Panc1 (cell line): ENCODE measurements around the gene PDE4C. TPM values are rescaled to one million over a fixed set of nuclear protein-coding genes. Genes with fewer than 3 reads are reported as not detected.
"Not testable (repeated sequence)": the region's sequence is repeated elsewhere in the genome, so short reads cannot be mapped to it uniquely, and the experiment has no call there.

Source experiments
- ATAC-seq: fragments of 200-7000 bp; cut with Tn5 transposase; 2 replicates; pipeline ENCODE4 v1.9.1; 2020; ENCODE audit warnings: mild to moderate bottlenecking, moderate library complexity
- BruUV-seq: library from RNA; stranded (reverse); fragments of 400-500 nt; replicated peaks from 2 replicates; lab custom pipeline; 2021; lab: Mats Ljungman, UMichigan
- CTCF ChIA-PET: fragments of 300-600 bp; sonication (Branson Sonifier 250); formaldehyde crosslinking; loops from one replicate; lab custom pipeline; 2022; ENCODE audit warnings: antibody characterized with exemption; lab: Charles Lee
- POLR2A ChIA-PET: fragments of 300-600 bp; sonication (Branson Sonifier 250); formaldehyde crosslinking; loops from one replicate; lab custom pipeline; 2022; ENCODE audit warnings: antibody characterized with exemption; lab: Charles Lee
- DNase-seq: peaks from one replicate; pipeline ENCODE4 v3.0.0-alpha.2; 2010; ENCODE audit warnings: low read depth, low spot score
- H3K27ac ChIP-seq: 2 replicates; pipeline ENCODE4 v1.5.1; 2011; ENCODE audit warnings: mild to moderate bottlenecking, low read length, inconsistent platforms
- H3K27me3 ChIP-seq: fragments of 200-500 bp; sonication (Bioruptor generic); 2 replicates; pipeline ENCODE4 v1.6.0; 2014; ENCODE audit warnings: low read length, inconsistent platforms; ENCODE audit not compliant: control insufficient read depth, insufficient read depth
- H3K36me3 ChIP-seq: fragments of 200-500 bp; sonication (Bioruptor generic); 2 replicates; pipeline ENCODE4 v1.5.1; 2014; ENCODE audit warnings: inconsistent platforms, mild to moderate bottlenecking, low read length, moderate library complexity; ENCODE audit not compliant: control insufficient read depth, insufficient read depth
- H3K4me1 ChIP-seq: 2 replicates; pipeline ENCODE4 v1.5.1; 2011; ENCODE audit warnings: inconsistent platforms, mild to moderate bottlenecking, low read length, moderate library complexity; ENCODE audit not compliant: control insufficient read depth, insufficient read depth
- H3K4me3 ChIP-seq, 2 experiments: 2 replicates each; pipeline ENCODE4 v1.5.1; 2011 to 2012; ENCODE audit warnings: low read depth in 2 of 2, low read length in 2 of 2, mild to moderate bottlenecking in 2 of 2, inconsistent platforms in 1 of 2, moderate library complexity in 1 of 2
- H3K9me3 ChIP-seq: fragments of 200-500 bp; sonication (Bioruptor generic); 2 replicates; pipeline ENCODE4 v1.5.1; 2014; ENCODE audit warnings: low read depth, mild to moderate bottlenecking, inconsistent platforms, low read length, moderate library complexity; ENCODE audit not compliant: control insufficient read depth, insufficient read depth
- CTCF ChIP-seq: fragments of 450-650 bp; IDR thresholded peaks from 2 replicates; pipeline ENCODE4 v1.5.1; 2017; ENCODE audit warnings: mild to moderate bottlenecking
- POLR2AphosphoS5 ChIP-seq: IDR thresholded peaks from 2 replicates; pipeline ENCODE4 v1.6.1; 2012; ENCODE audit warnings: mild to moderate bottlenecking, low read depth, low read length, moderate library complexity
- SIN3A ChIP-seq: IDR thresholded peaks from 2 replicates; pipeline ENCODE4 v1.6.1; 2012; ENCODE audit warnings: low read depth, mild to moderate bottlenecking, low read length, moderate library complexity, borderline replicate concordance; ENCODE audit not compliant: insufficient read depth
- TCF7L2 ChIP-seq: IDR thresholded peaks from 2 replicates; pipeline ENCODE4 v1.6.1; 2011; ENCODE audit warnings: mild to moderate bottlenecking, low read depth, low read length, inconsistent platforms
- in situ Hi-C: cut with HindIII; loops from 2 replicates; pipeline ENCODE4 v1.10.0; 2016; ENCODE audit warnings: low sequenced_read_pairs, low pct_unique_long_range_greater_than_20kb
- intact Hi-C: fragments of 100-400 bp; cut with micrococcal nuclease; formaldehyde crosslinking; loops from one replicate; pipeline ENCODE4 v1.10.0; 2022; ENCODE audit not compliant: unreplicated experiment
- total RNA-seq: library from RNA; stranded (reverse); gene quantifications from one replicate; pipeline ENCODE4 v1.2.1, GENCODE V29; 2021; ENCODE audit not compliant: unreplicated experiment
- TF ChIP-seq, protein P1 (sequence below), 2 experiments: IDR thresholded peaks; 2 replicates each; pipeline ENCODE4 v1.6.1; 2011 to 2012; ENCODE audit warnings: low read depth in 2 of 2, control low read depth in 1 of 2, low read length in 1 of 2, mild to moderate bottlenecking in 1 of 2, moderate library complexity in 1 of 2; ENCODE audit not compliant: insufficient read depth in 1 of 2

The PDE4C gene
- total RNA-seq, 1 experiment from 2014 or later: 0.98 TPM

GRCh38 chr19:18211683-18212082, 14.6 kb downstream of the PDE4C start:
- POLR2A ChIA-PET: interaction anchor here (0.6 kb wide), 1 partner anchor 14 kb away, joined by 4 read pairs; no protein-coding TSS in a partner anchor
- no peak for ATAC-seq
- Histone ChIP-seq H3K9me3 (no peaks in the 10 kb centered on the region), H3K27me3 (no peaks in the 10 kb centered on the region), H3K4me3 (no peak overlapping the region), H3K4me1 (no peaks in the 10 kb centered on the region), H3K36me3 (no peaks in the 10 kb centered on the region), H3K27ac (no peak overlapping the region)
- intact Hi-C loops: no loop called here
- no TSS peak for BruUV-seq
- in situ Hi-C loops: no loop called here
- TF ChIP-seq, protein P1, sequence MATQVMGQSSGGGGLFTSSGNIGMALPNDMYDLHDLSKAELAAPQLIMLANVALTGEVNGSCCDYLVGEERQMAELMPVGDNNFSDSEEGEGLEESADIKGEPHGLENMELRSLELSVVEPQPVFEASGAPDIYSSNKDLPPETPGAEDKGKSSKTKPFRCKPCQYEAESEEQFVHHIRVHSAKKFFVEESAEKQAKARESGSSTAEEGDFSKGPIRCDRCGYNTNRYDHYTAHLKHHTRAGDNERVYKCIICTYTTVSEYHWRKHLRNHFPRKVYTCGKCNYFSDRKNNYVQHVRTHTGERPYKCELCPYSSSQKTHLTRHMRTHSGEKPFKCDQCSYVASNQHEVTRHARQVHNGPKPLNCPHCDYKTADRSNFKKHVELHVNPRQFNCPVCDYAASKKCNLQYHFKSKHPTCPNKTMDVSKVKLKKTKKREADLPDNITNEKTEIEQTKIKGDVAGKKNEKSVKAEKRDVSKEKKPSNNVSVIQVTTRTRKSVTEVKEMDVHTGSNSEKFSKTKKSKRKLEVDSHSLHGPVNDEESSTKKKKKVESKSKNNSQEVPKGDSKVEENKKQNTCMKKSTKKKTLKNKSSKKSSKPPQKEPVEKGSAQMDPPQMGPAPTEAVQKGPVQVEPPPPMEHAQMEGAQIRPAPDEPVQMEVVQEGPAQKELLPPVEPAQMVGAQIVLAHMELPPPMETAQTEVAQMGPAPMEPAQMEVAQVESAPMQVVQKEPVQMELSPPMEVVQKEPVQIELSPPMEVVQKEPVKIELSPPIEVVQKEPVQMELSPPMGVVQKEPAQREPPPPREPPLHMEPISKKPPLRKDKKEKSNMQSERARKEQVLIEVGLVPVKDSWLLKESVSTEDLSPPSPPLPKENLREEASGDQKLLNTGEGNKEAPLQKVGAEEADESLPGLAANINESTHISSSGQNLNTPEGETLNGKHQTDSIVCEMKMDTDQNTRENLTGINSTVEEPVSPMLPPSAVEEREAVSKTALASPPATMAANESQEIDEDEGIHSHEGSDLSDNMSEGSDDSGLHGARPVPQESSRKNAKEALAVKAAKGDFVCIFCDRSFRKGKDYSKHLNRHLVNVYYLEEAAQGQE (IDR thresholded peaks at IDR 0.05; ENCODE audit: insufficient read depth in 1 of 2, low read depth in 2 of 2, low read length in 1 of 2): no peak
- TF ChIP-seq POLR2AphosphoS5 (no peak), CTCF (no peak), TCF7L2 (no peak), SIN3A (no peak)
- DNase-seq: no peak
- CTCF ChIA-PET: no interaction called here

GRCh38 chr19:18209912-18210311, 16.3 kb downstream of the PDE4C start:
- CTCF ChIA-PET: interaction anchor here (0.6 to 1.6 kb wide), 2 partner anchors 42 to 68 kb away, joined by 5 to 9 read pairs; no protein-coding TSS in a partner anchor
- H3K4me1 ChIP-seq, H3K27me3 ChIP-seq, H3K36me3 ChIP-seq, DNase-seq, BruUV-seq, POLR2A ChIA-PET, H3K27ac ChIP-seq, ATAC-seq, in situ Hi-C loops, H3K4me3 ChIP-seq, H3K9me3 ChIP-seq: not testable (repeated sequence)
- intact Hi-C loops: loop anchor here (5.0 kb wide), 1 partner anchor 42 kb away; no protein-coding TSS in a partner anchor
